ENCODE results near the gene PHF10.

DNA sequence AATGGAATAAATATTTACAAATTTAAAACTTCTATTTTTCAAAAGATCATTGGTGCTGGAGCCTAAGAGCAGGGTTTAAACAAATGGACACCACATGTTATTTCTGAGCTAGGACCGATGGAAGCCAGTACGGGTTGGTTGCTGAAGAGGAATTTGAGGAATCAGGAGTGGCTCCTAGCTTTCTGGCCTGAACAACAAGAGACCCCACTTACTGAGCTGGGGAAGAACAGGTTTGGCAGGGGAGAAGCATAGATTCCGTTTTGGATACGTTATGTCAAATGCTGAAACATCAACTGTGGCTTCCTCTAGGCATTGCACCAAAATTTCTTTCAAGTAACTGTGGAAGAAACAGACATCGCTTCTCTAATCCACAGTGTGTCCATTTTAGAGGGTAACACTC lies 29.2 kb downstream of the PHF10 start:
- TF ChIP-seq EZH2 (IDR thresholded peaks at IDR 0.05) = no peak
- no peak for TF ChIP-seq POLR2AphosphoS5 (IDR thresholded peaks at IDR 0.05; ENCODE audit: borderline replicate concordance, low read depth, low read length)

Data from SK-N-MC (cell line).